Calu3 (cell line): ENCODE measurements around the gene DBR1. TPM values are rescaled to one million over a fixed set of nuclear protein-coding genes. Genes with fewer than 3 reads are reported as not detected.

Experiments
- BruUV-seq: library from RNA; stranded (reverse); fragments of 400-500 nt; replicated peaks from 2 replicates; lab custom pipeline; 2021; lab: Mats Ljungman, UMichigan
- CTCF ChIA-PET: fragments of 300-600 bp; sonication (Branson Sonifier 250); formaldehyde crosslinking; loops from one replicate; lab custom pipeline; 2022; ENCODE audit warnings: antibody characterized with exemption; lab: Charles Lee
- DNase-seq: peaks from one replicate; pipeline ENCODE4 v3.0.0; 2022
- H3K27ac Mint-ChIP-seq: one replicate; pipeline ENCODE4 v1.8.0; 2022; ENCODE audit warnings: mixed read lengths; ENCODE audit not compliant: unreplicated experiment
- H3K27me3 Mint-ChIP-seq: one replicate; pipeline ENCODE4 v1.8.0; 2022; ENCODE audit warnings: mixed read lengths; ENCODE audit not compliant: unreplicated experiment
- H3K36me3 Mint-ChIP-seq: one replicate; pipeline ENCODE4 v1.8.0; 2022; ENCODE audit warnings: mild to moderate bottlenecking, moderate library complexity, mixed read lengths; ENCODE audit not compliant: insufficient read depth, unreplicated experiment
- H3K4me1 Mint-ChIP-seq: one replicate; pipeline ENCODE4 v1.8.0; 2022; ENCODE audit warnings: mild to moderate bottlenecking, low read depth, mixed read lengths; ENCODE audit not compliant: unreplicated experiment
- H3K4me3 Mint-ChIP-seq: one replicate; pipeline ENCODE4 v1.8.0; 2022; ENCODE audit warnings: mild to moderate bottlenecking, low read depth, moderate library complexity, mixed read lengths; ENCODE audit not compliant: unreplicated experiment
- H3K9me3 Mint-ChIP-seq: one replicate; pipeline ENCODE4 v1.8.0; 2022; ENCODE audit warnings: low read depth, mixed read lengths; ENCODE audit not compliant: unreplicated experiment
- CTCF ChIP-seq: fragments of 200-600 bp; IDR thresholded peaks from one replicate; pipeline ENCODE4 v1.8.0; 2022; ENCODE audit warnings: antibody characterized with exemption; ENCODE audit not compliant: unreplicated experiment
- intact Hi-C: fragments of 100-400 bp; cut with micrococcal nuclease; formaldehyde crosslinking; loops from one replicate; pipeline ENCODE4 v1.10.0; 2022; ENCODE audit not compliant: unreplicated experiment
- total RNA-seq: library from RNA; stranded (reverse); gene quantifications from 2 replicates; pipeline ENCODE4 v1.2.3, GENCODE V29; 2022

Gene DBR1
- total RNA-seq, 1 experiment from 2014 or later = 30.8 TPM

- no peaks in the 10 kb centered on the region for H3K27me3 Mint-ChIP-seq
- no peaks in the 10 kb centered on the region for H3K9me3 Mint-ChIP-seq
- DNase-seq = no peak
- no peak within 1 kb of the TSS for H3K4me3 Mint-ChIP-seq
- no peaks in the 10 kb centered on the region for H3K4me1 Mint-ChIP-seq
- BruUV-seq = no TSS peak
- TF ChIP-seq CTCF = no peak
- H3K36me3 Mint-ChIP-seq = no peaks in the 10 kb centered on the region
- H3K27ac Mint-ChIP-seq = no peak within 1 kb of the TSS
- intact Hi-C loops = no loop called here
- CTCF ChIA-PET = interaction anchor here (0.7 kb wide), 1 partner anchor 50 kb away, joined by 3 read pairs; no protein-coding TSS in a partner anchor
Observed at GRCh38 chr3:138132239-138132638, 42.5 kb downstream of the DBR1 start, which contains the start of gene A4GNT. Gene A4GNT (minus strand): TSS chr3:138132390. CDS start chr3:138131256, 1,134 bp downstream.

- Mint-ChIP-seq H3K9me3 (no peaks in the 10 kb centered on the region), H3K27ac (no peak overlapping the region), H3K27me3 (no peaks in the 10 kb centered on the region), H3K4me3 (no peak overlapping the region), H3K4me1 (no peaks in the 10 kb centered on the region), H3K36me3 (no peaks in the 10 kb centered on the region)
- TF ChIP-seq CTCF = no peak
- CTCF ChIA-PET = interaction anchor here (0.6 to 1.4 kb wide), 3 partner anchors 9 to 1677 kb away, joined by 3 to 5 read pairs (median 4); no protein-coding TSS in a partner anchor
- DNase-seq = no peak
- intact Hi-C loops = no loop called here
- BruUV-seq = no TSS peak
Observed at GRCh38 chr3:138127636-138128365, 46.9 kb downstream of the DBR1 start.

GRCh38 chr3:138125548-138126221 is 49.0 kb downstream of the DBR1 start:
- DNase-seq = no peak
- intact Hi-C loops = no loop called here
- H3K27ac Mint-ChIP-seq = no peak overlapping the region
- no peaks in the 10 kb centered on the region for H3K9me3 Mint-ChIP-seq
- no TSS peak for BruUV-seq
- no peaks in the 10 kb centered on the region for H3K4me1 Mint-ChIP-seq
- H3K36me3 Mint-ChIP-seq = no peaks in the 10 kb centered on the region
- H3K27me3 Mint-ChIP-seq = no peaks in the 10 kb centered on the region
- no peak overlapping the region for H3K4me3 Mint-ChIP-seq
- no peak for TF ChIP-seq CTCF
- CTCF ChIA-PET = interaction anchor here (0.7 kb wide), 2 partner anchors 79 to 1158 kb away, joined by 3 to 6 read pairs; no protein-coding TSS in a partner anchor

GRCh38 chr3:138124706-138125355 is 49.9 kb downstream of the DBR1 start:
- Mint-ChIP-seq H3K27me3 (no peaks in the 10 kb centered on the region), H3K4me3 (no peak overlapping the region), H3K9me3 (no peaks in the 10 kb centered on the region), H3K27ac (no peak overlapping the region), H3K4me1 (no peaks in the 10 kb centered on the region), H3K36me3 (no peaks in the 10 kb centered on the region)
- CTCF ChIA-PET = interaction anchor here (0.6 to 1.3 kb wide), 2 partner anchors 9 to 111 kb away, joined by 3 to 10 read pairs; partner anchors contain the start of gene DZIP1L
- no peak for DNase-seq
- BruUV-seq = no TSS peak
- no peak for TF ChIP-seq CTCF
- intact Hi-C loops = no loop called here
